Right lobe of liver (tissue), 6 donors: ENCODE measurements around the gene RARRES2. TPM values are rescaled to one million over a fixed set of nuclear protein-coding genes. Genes with fewer than 3 reads are reported as not detected.
"Not testable (repeated sequence)": the region's sequence is repeated elsewhere in the genome, so short reads cannot be mapped to it uniquely, and the experiment has no call there.

Experiments used
- ATAC-seq, 4 donors: fragments of 200-7000 bp; cut with Tn5 transposase; one replicate each; pipeline ENCODE4 v1.9.1; 2020; ENCODE audit warnings: mild to moderate bottlenecking in 4 of 4, moderate library complexity in 4 of 4
- DNase-seq, 3 donors: peaks; one replicate each; pipeline ENCODE4 v3.0.0-alpha.2; 2020
- H3K27ac ChIP-seq, 3 donors: fragments of 200-600 bp; one replicate each; pipeline ENCODE4 v1.8.0; 2022
- H3K27me3 ChIP-seq, 2 donors: fragments of 200-600 bp; one replicate each; pipeline ENCODE4 v1.8.0; 2022
- H3K36me3 ChIP-seq, 4 donors: fragments of 200-600 bp; sonication (generic) in 1 of 4; one replicate each; pipeline versions ENCODE4 v1.5.1 to v1.8.0; 2017 to 2022; ENCODE audit warnings: control low read depth in 1 of 4
- H3K4me1 ChIP-seq, 4 donors: fragments of 200-600 bp; sonication (generic) in 1 of 4; one replicate each; pipeline versions ENCODE4 v1.5.1 to v1.8.0; 2017 to 2022; ENCODE audit warnings: control low read depth in 1 of 4
- H3K4me3 ChIP-seq, 3 donors: fragments of 200-600 bp; one replicate each; pipeline ENCODE4 v1.8.0; 2022
- H3K9me3 ChIP-seq, 4 donors: fragments of 200-600 bp; sonication (generic) in 1 of 4; one replicate each; pipeline versions ENCODE4 v1.5.1 to v1.8.0; 2017 to 2022; ENCODE audit warnings: control low read depth in 1 of 4
- POLR2A ChIP-seq: fragments of 450-650 bp; IDR thresholded peaks from one replicate; pipeline ENCODE4 v1.6.1; 2017; ENCODE audit warnings: antibody characterized with exemption, mild to moderate bottlenecking
- WGBS: methylation state at CpG from one replicate; pipeline ENCODE4 v1.1.6; 2018; ENCODE audit warnings: low coverage, low lambda C conversion rate; ENCODE audit not compliant: insufficient coverage; ENCODE audit errors: missing lambda C conversion rate; 5-methylcytosine and 5-hydroxymethylcytosine counted together
- intact Hi-C, 2 donors: fragments of 100-400 bp; cut with DNase I; formaldehyde crosslinking; loops; one replicate each; pipeline versions ENCODE4 v1.11.2 to v1.14.1; 2022
- total RNA-seq, 6 experiments: library from RNA; depleted of rRNA in 2 of 6; stranded (reverse); fragments of >200 nt in 2 of 6; fragmentation: NEBNext Ultra II Directional in 3 of 6; extraction: Animal tissue kit (Norgen Biotek cat#: 25700) in 3 of 6; gene quantifications; one replicate each; pipeline versions ENCODE4 v1.1.0 to v1.2.4, GENCODE V29; 2016 to 2023
- TF ChIP-seq, protein P1 (sequence below), 4 donors: fragments of 200-600 bp in 3 of 4; fragments of 450-650 bp in 1 of 4; IDR thresholded peaks; one replicate each; pipeline versions ENCODE4 v1.5.1 to v1.8.0; 2016 to 2022; ENCODE audit warnings: antibody characterized with exemption in 4 of 4, mild to moderate bottlenecking in 2 of 4
- donor health status: DM: no; HTN: yes; CAD: no.
- donor health status: DM: no; HTN: no; CAD: no.
- donor health status: DM: no; HTN: no; CAD: no.
- donor health status: DM: no; HTN: yes; CAD: no.
- donor health status: DM: no; HTN: yes; CAD: no.

RARRES2 gene
- total RNA-seq, 6 experiments from 2014 or later, result 552 to 948 (median 788) TPM

DNA sequence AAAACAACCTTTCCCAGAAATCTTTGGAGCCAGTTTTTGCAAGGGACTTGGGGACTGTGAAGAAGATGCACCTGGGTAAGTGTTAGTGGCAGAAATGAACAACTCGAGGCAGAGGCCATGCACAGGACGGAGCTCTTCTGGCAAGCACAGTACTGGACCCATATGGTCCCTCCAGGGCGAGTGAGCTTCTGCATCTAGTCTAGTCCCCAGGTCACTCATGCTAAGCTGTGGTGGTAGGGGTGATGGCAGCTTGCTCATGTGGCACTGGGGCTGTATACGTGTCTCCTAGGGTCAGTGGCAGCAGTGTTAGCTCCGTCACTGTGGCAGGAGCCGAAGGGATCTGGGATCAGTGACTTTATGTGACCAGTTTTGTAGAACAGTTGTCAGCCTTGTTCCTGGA is 27.6 kb downstream of the RARRES2 start:
- no peak overlapping the region for H3K4me3 ChIP-seq
- WGBS, result 93% methylated on average over 3 of the region's 6 CpGs
- no peaks in the 10 kb centered on the region for H3K9me3 ChIP-seq
- H3K27ac ChIP-seq, result no peak overlapping the region
- H3K27me3 ChIP-seq, result no peaks in the 10 kb centered on the region
- H3K4me1 ChIP-seq, result peaks cover 0 to 20% (median 6%) of the 10 kb centered on the region in 4 donors
- peaks cover 0 to 2% (median 0%) of the 10 kb centered on the region in 4 donors for H3K36me3 ChIP-seq
- no peak for ATAC-seq
- DNase-seq, result no peak
- intact Hi-C loops, result no loop called here
- TF ChIP-seq, protein P1, sequence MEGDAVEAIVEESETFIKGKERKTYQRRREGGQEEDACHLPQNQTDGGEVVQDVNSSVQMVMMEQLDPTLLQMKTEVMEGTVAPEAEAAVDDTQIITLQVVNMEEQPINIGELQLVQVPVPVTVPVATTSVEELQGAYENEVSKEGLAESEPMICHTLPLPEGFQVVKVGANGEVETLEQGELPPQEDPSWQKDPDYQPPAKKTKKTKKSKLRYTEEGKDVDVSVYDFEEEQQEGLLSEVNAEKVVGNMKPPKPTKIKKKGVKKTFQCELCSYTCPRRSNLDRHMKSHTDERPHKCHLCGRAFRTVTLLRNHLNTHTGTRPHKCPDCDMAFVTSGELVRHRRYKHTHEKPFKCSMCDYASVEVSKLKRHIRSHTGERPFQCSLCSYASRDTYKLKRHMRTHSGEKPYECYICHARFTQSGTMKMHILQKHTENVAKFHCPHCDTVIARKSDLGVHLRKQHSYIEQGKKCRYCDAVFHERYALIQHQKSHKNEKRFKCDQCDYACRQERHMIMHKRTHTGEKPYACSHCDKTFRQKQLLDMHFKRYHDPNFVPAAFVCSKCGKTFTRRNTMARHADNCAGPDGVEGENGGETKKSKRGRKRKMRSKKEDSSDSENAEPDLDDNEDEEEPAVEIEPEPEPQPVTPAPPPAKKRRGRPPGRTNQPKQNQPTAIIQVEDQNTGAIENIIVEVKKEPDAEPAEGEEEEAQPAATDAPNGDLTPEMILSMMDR (IDR thresholded peaks at IDR 0.05), result no peak
- TF ChIP-seq POLR2A, result no peak

DNA sequence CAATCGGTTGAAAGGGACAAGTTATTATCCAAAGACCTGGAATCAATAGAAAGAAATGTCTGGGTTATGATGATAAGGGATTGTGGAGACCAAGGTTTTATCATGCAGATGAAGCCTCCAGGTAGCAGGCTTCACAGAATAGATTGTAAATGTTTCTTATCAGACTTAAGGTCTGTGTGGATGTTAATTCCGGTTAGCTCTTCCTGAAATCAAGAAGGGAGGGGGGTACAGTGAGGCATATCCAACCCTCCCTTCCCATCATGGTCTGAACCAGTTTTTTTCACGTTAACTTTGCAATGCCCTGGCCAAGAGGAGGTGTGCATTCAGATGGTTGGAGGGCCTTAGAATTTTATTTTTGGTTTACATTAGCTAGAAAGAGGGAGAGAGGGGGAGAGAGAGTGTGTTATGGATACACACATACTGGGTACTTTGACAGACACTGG is 28.0 kb downstream of the RARRES2 start:
- intact Hi-C loops, result no loop called here
- H3K27ac ChIP-seq, result no peak overlapping the region
- 82% methylated on average over 2 of the region's 3 CpGs for WGBS
- no peaks in the 10 kb centered on the region for H3K27me3 ChIP-seq
- DNase-seq (no peak), ATAC-seq (no peak)
- TF ChIP-seq POLR2A, result no peak
- TF ChIP-seq, protein P1 (IDR thresholded peaks at IDR 0.05), result no peak
- H3K4me3 ChIP-seq, result no peak overlapping the region
- H3K9me3 ChIP-seq, result no peaks in the 10 kb centered on the region
- no peaks in the 10 kb centered on the region for H3K36me3 ChIP-seq
- H3K4me1 ChIP-seq, result peaks cover 0 to 18% (median 6%) of the 10 kb centered on the region in 4 donors

DNA sequence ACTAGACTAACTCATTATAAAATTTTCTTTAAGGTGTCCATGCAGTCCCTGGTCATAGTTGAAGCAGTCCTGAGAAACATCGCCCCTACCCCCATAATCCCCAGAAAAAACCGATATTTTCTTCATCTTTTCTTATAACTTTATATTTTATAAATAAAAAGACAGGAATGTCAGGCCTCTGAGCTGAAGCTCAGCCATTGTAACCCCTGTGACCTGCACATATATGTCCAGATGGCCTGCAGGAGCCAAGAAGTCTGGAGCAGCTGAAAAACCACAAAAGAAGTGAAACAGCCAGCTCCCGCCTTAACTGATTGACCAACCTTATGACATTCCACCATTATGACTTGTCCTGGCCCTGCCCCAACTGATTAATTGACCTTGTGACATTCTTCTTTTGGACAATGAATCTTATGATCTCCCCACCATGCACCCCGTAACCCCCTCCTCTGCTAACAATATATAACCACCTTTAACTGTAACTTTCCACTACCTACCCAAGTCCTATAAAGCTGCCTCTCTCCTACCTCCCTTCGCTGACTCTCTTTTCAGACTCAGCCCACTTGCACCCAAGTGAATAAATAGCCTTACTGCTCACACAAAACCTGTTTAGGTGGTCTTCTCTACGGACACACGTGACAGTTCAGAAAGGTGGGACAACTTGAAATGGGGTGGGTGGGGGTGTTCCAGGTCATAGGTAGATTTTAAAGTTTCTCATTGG is 28.6 kb downstream of the RARRES2 start:
- WGBS, result 87% methylated on average over 7 of the region's 7 CpGs
- H3K27ac ChIP-seq, DNase-seq, ATAC-seq, H3K4me3 ChIP-seq, H3K36me3 ChIP-seq, H3K27me3 ChIP-seq, H3K9me3 ChIP-seq, intact Hi-C loops: not testable (repeated sequence)
- peaks cover 0 to 18% (median 6%) of the 10 kb centered on the region in 4 donors for H3K4me1 ChIP-seq

GRCh38 chr7:150311711-150312110 is 29.7 kb downstream of the RARRES2 start:
- H3K36me3 ChIP-seq, result no peaks in the 10 kb centered on the region

DNA sequence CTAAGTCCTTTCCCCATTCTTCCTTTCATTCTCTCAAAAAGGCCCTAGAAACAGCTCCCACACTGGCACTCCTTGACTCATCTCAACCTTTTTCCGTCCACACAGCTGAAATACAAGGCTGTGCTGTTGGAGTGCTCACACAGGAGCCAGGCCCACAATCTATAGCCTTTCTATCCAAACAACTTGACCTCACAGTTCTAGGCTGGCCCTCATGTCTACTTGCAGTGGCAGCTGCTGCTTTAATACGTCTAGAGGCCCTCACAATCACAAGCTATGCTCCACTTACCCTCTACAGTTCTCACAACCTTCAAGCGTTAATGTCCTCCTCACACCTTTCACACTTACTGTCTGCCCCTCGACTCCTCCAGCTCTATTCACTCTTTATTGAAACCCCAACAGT is 30.3 kb downstream of the RARRES2 start:
- intact Hi-C loops, result no loop called here
- ATAC-seq, result no peak
- Histone ChIP-seq H3K4me1 (peaks cover 0 to 11% (median 4%) of the 10 kb centered on the region in 4 donors), H3K9me3 (no peaks in the 10 kb centered on the region), H3K4me3 (no peak overlapping the region), H3K27ac (no peak overlapping the region), H3K27me3 (no peaks in the 10 kb centered on the region), H3K36me3 (no peaks in the 10 kb centered on the region)
- DNase-seq, result no peak
- TF ChIP-seq, protein P1 (IDR thresholded peaks at IDR 0.05), result no peak
- no peak for TF ChIP-seq POLR2A
- 95% methylated on average over 3 of the region's 4 CpGs for WGBS

More at GRCh38 chr7:150311711-150312110, 29.7 kb downstream of the RARRES2 start:
- H3K9me3 ChIP-seq, result no peaks in the 10 kb centered on the region
- H3K4me3 ChIP-seq, result no peak overlapping the region
- no peak overlapping the region for H3K27ac ChIP-seq
- 83% methylated on average over 5 of the region's 5 CpGs for WGBS
- ATAC-seq (no peak), DNase-seq (no peak)
- TF ChIP-seq, protein P1 (IDR thresholded peaks at IDR 0.05), result no peak
- no peak for TF ChIP-seq POLR2A
- no peaks in the 10 kb centered on the region for H3K27me3 ChIP-seq
- intact Hi-C loops, result no loop called here
- peaks cover 0 to 11% (median 5%) of the 10 kb centered on the region in 4 donors for H3K4me1 ChIP-seq
